Stomach (tissue), 4 donors: ENCODE data around the gene TAX1BP1.

Source experiments
- CTCF ChIP-seq, 7 experiments: fragments of 450-650 bp in 4 of 7; fragments of 200-600 bp in 3 of 7; sonication (generic) in 3 of 7; IDR thresholded peaks; one replicate each; pipeline ENCODE4 v1.5.1; 2016 to 2019; ENCODE audit warnings: antibody characterized with exemption in 7 of 7, control low read depth in 2 of 7, mild to moderate bottlenecking in 1 of 7
- EP300 ChIP-seq: sonication (generic); formaldehyde crosslinking; IDR thresholded peaks from one replicate; pipeline ENCODE4 v1.6.1; 2017; ENCODE audit warnings: antibody characterized with exemption
- POLR2A ChIP-seq, 4 donors: fragments of 450-650 bp; IDR thresholded peaks; one replicate each; pipeline ENCODE4 v1.6.1; 2016; ENCODE audit warnings: antibody characterized with exemption in 4 of 4, control low read depth in 2 of 4, mild to moderate bottlenecking in 1 of 4, moderate library complexity in 1 of 4
- POLR2AphosphoS5 ChIP-seq, 3 donors: sonication (generic); formaldehyde crosslinking; IDR thresholded peaks; one replicate each; pipeline ENCODE4 v1.6.1; 2016; ENCODE audit warnings: antibody characterized with exemption in 3 of 3

GRCh38 chr7:27695096-27695495 lies 44.9 kb upstream of the TAX1BP1 start:
- TF ChIP-seq CTCF (IDR thresholded peaks at IDR 0.05) (no peak), POLR2A (IDR thresholded peaks at IDR 0.05) (no peak), POLR2AphosphoS5 (IDR thresholded peaks at IDR 0.05) (no peak), EP300 (no peak)
